IPS DF 19.7 (cell line): ENCODE measurements around the gene TRIM44.
"Not testable (repeated sequence)": the region's sequence is repeated elsewhere in the genome, so short reads cannot be mapped to it uniquely, and the experiment has no call there.

Experiments
- DNase-seq: peaks from one replicate; pipeline ENCODE4 v3.0.0-alpha.2; 2013; ENCODE audit warnings: low read depth, low spot score

Gene TRIM44

GRCh38 chr11:35715677-35716076 is 53.1 kb downstream of the TRIM44 start:
- not testable (repeated sequence) for DNase-seq

GRCh38 chr11:35717043-35717442 is 54.5 kb downstream of the TRIM44 start:
- DNase-seq = peak; percentile 2

GRCh38 chr11:35717520-35717919 is 54.9 kb downstream of the TRIM44 start:
- no peak for DNase-seq

GRCh38 chr11:35721651-35722282 is 59.2 kb downstream of the TRIM44 start:
- DNase-seq = no peak

- DNase-seq = no peak
These were observed 60.1 kb downstream of the TRIM44 start for GRCh38 chr11:35722641-35723040.

GRCh38 chr11:35723493-35723892 is 60.9 kb downstream of the TRIM44 start:
- DNase-seq = no peak

- no peak for DNase-seq
These were observed 61.3 kb downstream of the TRIM44 start for GRCh38 chr11:35723913-35724312.

- DNase-seq = no peak
These were observed 63.3 kb downstream of the TRIM44 start for GRCh38 chr11:35725885-35726284.

- no peak for DNase-seq
These were observed 64.6 kb downstream of the TRIM44 start for GRCh38 chr11:35727140-35727539.

GRCh38 chr11:35730254-35730653 is 67.7 kb downstream of the TRIM44 start:
- no peak for DNase-seq

GRCh38 chr11:35734669-35735410 is 72.3 kb downstream of the TRIM44 start:
- DNase-seq = no peak

- DNase-seq = no peak
These were observed 72.8 kb downstream of the TRIM44 start for GRCh38 chr11:35735411-35735810.

GRCh38 chr11:35735903-35736302 is 73.3 kb downstream of the TRIM44 start:
- no peak for DNase-seq

GRCh38 chr11:35736952-35737351 is 74.4 kb downstream of the TRIM44 start:
- DNase-seq = no peak

- DNase-seq = no peak
These were observed 77.7 kb downstream of the TRIM44 start for GRCh38 chr11:35740061-35740799.

GRCh38 chr11:35742707-35743454 is 80.3 kb downstream of the TRIM44 start:
- DNase-seq = no peak

- no peak for DNase-seq
These were observed 84.0 kb downstream of the TRIM44 start for GRCh38 chr11:35746356-35747153.

- no peak for DNase-seq
These were observed 85.1 kb downstream of the TRIM44 start for GRCh38 chr11:35747668-35748067.

GRCh38 chr11:35748644-35749043 is 86.1 kb downstream of the TRIM44 start:
- no peak for DNase-seq

GRCh38 chr11:35750315-35750714 is 87.7 kb downstream of the TRIM44 start:
- DNase-seq = no peak
